Measurements from ENCODE around the gene EML1.
"Not testable (repeated sequence)": the region's sequence is repeated elsewhere in the genome, so short reads cannot be mapped to it uniquely, and the experiment has no call there.

The EML1 gene

DNA sequence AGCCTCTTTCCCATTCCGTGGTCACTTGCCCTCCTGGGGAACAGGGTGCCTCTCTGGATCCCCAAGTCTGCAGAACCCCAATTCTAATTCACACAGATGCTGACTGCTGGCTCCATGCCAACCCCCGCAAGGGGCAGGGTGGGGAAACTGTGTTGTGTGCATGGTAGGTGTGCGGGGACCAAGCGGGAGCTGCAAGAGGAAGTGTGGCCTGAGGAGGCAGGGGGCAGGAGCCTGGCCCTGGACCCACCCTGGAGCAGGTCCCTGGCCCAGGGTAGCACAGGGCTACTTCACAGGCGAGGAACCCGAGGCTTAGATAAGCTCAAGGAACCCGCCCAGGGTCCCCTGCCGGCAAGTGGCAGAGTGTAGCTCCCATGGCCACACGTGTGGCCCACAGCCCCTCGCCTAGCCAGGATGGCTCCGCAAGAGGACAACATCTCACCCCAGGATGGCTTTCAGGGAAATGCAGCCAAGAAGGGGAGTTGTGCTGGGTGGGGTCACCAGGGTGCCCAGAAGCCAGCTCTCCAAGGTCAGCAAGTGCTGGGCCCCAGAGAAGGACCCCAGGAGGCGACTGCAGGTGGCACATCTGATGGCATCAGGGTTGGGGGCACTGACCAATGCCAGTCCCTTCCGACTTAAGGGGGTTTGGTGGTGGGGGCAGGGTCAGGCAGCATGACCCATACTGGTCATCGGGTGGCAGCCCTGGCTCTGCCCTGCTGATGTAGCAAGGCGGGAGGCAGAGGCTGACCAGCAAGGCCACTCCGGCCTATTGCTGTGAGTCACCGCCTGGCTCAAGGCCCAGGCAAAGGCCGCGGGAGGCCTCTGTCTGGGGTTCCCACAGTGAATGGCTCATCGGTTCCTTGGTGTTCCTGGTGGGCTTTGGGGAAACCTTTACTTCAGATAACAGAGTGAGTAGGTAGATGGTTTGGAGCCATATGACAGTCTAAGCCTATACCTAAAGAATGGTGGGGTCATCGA lies 37.3 kb upstream of the EML1 start:
- peak; percentile 93 for DNase-seq (ENCODE audit: low spot score)

DNA sequence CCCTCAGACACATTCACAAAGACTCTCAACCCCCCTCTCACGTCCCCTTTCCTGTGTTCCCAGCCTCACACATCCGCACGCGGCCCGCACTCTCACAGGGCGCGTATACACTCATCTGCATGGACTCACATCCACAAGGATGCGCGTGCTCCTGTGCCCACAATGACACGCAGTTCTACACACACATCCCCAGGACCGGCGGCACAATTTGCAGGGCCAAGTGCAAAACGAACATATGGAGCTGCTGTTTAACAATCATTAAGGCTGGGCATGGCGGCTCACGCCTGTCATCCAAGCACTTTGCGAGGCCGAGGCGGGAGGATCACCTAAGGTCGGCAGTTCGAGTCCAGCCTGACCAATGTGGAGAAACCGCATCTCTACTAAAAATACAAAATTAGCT lies 36.4 kb upstream of the EML1 start:
- no peak for DNase-seq (ENCODE audit: low spot score)

DNA sequence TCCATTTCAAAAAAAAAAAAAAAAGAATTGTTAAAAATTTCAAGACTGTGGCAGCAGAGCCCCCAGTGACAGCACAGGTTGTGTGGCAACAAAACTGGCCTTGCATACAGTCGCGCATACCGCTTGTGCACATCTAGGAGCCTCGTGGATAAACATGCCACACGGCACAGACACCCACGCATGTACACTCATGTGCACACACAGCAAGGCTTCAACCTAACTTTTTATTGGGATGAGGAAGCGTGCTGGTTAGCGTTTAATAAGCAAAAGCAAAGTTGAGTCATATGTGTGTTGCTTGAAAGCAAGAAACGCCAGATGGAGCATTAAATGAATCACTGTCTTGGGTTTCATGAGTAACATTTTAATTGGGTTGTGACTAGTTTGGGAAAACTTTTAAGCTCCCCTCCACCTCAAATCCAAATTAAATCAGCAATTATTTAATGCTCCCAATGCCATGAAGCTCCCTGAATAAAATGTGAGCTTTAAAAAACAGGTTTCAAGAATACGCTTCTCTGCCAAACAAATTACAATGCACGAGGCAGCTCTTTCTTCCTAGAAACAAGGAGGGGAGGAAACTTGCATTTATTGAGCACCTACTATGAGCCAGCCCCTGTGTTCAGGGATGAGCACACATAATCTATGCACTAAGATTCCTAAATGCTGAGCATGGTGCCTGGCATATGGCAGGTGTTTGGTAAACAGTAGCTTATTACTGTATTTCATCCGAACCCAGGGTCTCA lies 35.7 kb upstream of the EML1 start:
- peak; percentile 85 for DNase-seq (ENCODE audit: low spot score)

DNA sequence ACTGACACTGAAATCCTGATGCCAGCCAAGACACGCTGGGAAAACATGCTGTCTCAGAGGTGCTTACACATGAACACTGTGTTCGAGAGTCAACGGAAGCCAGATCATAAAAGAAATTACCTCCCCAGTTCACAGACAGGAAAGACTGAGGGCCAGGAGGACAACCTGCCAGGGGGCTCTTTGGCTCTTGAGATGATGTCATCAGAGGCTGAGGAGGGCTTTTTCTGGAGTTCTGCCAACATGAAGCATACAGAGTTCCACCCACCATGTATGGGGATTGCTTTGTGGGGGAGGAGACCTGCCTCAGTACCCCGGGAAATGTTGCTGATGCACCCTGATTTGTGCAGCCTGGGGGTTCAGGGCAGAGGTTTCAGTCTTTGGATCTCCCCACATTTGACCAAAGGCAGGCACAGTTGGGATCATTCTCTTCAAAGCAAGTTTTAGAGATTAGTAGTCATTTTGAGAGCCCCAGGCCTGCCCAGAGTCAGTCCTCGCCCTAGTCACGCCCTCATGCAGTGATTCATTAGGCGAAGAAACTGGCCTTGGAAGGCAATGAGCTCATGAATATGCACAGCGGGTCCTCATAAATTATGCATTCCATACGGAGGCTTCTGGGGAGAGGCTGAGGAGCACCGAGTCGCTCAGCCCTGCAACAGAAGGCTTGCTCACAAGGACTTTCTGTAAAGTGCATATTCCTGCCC lies 34.9 kb upstream of the EML1 start:
- peak; percentile 76 for DNase-seq (ENCODE audit: low spot score)

DNA sequence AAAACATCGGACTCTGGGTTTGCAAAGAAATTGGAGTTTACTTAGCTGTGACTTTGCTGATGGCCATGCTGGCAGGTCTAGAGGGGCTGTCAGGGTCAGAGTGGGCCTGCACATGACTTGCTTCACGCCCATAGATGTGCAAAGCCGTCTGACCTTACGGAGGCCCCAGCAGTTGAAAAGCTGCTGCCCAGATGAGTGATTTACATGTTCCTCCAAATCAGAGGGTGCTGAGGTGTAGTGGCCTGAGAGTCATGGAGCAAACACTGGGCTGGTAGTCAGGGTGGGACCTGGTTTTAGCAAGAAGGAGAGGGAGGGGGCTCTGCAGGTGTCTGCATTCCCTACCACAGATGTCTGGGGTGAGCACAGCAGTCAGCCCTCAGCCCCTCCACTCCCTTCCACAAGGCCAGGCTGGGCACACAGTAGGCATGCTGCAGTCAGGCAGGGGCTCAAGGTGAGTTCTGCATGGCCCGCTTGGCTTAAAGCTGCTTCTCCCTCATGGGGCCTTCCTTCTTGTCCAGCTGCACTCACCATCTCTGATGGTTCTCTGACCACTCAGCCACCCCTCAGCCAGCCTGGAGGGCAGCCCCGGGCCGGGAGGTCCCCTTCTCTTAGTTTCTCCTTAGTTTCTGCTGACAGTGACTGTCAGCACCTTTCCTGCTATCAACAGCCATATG lies 34.2 kb upstream of the EML1 start:
- DNase-seq (ENCODE audit: low spot score): no peak

DNA sequence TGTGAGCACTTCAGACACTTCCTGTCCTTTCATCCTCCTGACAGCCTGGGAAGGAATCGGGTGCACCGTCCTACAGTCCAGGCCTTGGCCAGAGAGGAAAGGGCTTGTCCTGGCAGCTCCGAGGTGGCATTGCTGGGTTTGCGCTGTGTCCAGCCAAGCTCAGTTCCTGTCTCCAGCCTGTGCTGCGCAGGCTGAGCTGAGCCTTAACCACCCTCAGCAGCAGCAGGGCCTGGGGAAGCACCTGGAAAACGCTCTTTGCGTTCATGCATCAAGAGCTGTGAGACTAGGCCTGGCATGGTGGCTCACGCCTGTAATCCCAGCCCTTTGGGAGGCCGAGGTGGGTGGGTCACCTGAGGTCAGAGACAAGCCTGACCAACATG lies 33.7 kb upstream of the EML1 start:
- DNase-seq (ENCODE audit: low spot score): no peak

DNA sequence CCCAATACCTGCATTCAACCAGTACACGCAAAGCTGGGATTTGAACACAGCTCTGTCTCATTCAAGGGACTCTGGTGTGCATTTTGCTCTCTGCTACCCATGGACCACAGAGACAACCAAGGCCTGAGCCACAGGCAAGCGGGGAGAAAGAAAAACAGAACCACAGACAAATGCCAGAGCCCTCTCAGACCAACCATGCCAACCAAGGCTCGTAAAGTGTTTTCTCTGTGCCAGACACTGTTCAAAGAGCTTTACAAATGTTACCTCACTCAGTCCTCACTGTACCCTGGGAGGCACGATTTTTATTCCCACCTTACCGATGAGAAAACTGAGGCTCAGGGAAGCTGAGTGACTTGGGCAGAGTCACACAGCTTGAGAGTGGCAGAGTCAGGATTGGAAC lies 32.4 kb upstream of the EML1 start:
- DNase-seq (ENCODE audit: low spot score): no peak

DNA sequence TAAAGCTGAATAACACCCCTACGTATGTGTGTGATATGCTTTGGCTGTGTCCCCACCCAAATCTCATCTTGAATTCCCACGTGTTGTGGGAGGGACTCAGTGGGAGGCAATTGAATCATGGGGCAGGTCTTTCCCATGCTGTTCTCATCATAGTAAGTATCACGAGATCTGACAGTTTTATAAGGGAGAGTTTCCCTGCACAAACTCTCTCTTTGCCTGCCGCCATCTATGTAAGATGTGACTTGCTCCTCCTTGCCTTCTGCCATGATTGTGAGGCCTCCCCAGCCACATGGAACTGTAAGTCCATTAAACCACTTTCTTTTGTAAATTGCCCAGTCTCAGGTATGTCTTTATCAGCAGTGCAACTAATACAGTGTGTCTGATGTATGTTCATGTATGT lies 30.3 kb upstream of the EML1 start:
- not testable (repeated sequence) for DNase-seq (ENCODE audit: low spot score)

DNA sequence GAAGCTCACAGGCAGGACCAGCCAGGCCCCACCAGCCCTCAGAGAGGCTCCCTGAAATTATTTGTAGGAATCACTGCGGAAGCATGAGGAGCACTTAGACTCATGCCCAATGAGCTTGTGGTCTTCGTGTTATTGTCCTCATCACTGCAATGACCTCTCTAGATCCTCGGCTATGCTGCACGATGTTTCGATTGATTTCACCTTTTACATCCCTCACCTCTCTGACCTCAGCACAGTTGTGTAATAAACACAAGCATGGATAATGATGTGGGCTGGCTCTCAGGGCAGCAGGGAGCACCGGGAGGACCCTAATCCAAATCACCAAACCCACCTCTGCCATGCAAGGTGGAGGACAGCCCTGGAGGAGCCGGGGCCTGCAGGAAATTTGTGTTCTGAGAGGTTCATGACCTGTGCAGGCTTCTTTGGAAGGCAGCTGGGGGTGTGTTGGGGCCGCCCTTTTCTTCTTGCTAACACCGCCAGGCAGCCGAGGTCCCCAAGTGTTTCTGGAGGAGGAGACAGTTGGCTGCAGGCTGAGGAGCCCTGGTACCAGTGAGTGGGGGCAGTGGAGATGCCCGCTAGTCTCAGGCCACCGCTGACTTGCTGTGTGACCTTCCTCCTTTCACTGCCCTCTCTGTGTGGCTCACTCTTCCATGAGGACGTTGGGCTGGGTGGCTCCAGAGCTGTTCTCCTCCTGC lies 29.5 kb upstream of the EML1 start:
- no peak for DNase-seq (ENCODE audit: low spot score)

DNA sequence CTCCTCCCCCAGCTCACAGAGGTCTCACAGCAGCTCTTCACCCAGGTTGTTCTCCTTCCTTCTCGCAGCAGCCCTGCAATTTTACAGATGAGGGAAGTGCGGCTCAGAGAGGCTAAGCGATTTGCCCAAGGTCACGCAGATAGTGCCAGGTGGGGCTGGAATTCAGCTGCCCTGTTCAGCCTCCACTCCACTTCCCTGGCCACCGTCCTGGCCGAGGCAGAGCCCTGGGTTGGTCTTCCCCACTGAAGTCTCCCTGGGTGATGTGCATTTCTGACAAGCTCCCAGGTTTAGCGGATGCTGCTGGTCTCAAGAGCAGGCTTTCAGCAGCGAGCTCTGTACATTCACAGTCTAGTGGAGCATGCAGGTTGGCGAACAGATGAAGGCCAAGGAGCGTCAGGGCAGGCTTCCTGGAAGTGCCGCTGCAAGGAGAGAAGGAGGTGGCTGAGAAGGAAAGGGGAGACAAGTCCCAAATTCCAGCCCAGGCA lies 28.9 kb upstream of the EML1 start:
- no peak for DNase-seq (ENCODE audit: low spot score)

DNA sequence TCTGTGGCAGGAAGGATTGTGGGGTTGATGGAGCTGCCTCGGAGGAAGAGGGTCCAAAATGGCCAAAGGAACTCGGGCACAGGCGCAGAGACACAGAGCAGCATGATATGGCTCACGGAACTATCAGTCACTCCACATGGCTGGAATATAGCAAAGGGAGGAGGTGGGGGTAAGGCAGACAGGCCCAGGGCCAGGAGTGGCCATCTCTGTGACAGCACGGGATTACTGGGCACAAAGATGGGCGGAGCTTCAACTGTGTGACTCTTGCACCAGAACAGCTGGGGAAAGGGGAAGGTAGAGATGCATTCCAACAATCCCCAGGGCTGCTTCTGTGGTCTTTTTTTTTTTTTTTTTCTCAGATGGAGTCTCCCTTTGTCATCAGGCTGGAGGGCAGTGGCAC lies 24.8 kb upstream of the EML1 start:
- DNase-seq (ENCODE audit: low spot score): peak; percentile 59

DNA sequence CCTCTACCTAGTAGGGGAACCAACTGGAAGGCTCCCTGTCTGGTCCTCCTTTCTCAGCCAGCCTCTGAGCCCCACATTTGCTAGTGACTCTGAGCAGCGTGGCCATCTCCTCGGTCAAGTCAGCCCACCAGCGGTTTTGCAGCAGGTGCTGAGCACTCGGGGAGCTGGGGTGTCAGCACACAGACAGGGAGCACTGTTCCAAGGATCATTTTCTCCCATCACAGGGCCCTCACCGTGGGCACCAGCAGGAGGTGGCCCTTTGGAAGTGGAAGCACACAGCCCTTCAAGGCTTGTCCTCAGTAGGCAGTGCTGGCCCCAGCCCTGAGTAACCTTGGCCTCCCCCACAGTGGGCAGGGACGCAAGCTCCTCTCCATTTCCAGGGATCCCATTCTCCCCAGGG lies 24.1 kb upstream of the EML1 start:
- DNase-seq (ENCODE audit: low spot score): no peak

DNA sequence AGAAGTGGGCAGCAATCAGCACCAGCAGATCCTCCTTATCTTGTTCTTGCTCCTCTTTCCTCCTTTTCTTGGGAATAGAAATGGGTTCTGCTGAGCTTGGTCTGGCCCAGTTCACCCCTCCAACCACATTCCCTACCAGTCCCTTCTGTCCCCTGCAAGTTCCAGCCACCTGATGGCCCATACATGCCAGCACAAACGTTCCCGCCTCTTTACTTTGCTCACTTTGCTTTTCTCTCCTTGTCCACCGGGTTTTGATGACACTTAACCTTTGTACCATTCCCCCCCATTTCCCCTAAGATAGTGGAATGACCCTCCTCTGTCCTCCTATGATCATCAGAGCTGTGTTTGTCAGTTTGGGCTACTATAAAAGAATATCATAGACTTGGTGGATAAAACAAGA lies 23.4 kb upstream of the EML1 start:
- DNase-seq (ENCODE audit: low spot score): no peak

DNA sequence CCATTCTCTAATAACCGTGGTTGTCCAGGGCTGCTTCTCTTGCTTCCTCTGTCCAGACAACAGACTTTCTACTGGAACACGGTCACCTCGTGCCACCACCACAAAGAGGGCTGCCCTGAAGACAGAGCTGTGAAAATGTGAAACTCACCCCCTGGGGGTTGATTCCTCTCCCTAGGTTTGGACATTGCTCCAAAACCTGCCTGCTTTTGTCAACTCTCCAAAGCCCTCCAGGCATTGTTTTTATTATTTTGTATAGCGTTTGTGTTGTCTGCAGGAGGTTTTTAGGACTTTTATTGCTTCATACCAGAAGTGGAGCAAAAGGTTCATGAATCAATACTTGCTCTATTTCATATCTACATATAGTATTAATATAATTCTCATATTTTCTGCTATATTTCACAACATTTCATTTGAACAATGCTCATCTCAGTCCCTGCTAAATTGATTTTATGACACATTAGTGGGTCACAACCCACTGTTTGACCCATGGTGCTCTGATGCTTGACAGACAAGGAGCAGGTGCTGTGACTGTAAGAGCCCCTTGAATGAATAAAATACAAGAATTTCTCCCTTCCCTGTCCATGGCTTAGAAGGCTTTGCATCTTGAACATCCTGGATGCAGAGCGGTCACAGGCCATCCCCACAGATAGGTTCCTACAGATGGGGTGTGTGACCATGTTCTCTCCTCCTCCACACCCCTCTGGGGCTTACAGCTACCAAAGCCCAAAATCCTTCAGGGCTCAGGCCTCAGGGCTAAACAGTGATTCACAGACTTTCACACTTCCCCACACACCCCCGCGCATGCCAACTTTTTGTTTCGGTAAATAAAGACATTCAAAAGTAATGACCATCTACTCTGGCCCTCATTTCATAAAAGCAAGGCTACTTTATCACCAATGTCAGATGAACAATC lies 20.6 kb upstream of the EML1 start:
- DNase-seq (ENCODE audit: low spot score): no peak

DNA sequence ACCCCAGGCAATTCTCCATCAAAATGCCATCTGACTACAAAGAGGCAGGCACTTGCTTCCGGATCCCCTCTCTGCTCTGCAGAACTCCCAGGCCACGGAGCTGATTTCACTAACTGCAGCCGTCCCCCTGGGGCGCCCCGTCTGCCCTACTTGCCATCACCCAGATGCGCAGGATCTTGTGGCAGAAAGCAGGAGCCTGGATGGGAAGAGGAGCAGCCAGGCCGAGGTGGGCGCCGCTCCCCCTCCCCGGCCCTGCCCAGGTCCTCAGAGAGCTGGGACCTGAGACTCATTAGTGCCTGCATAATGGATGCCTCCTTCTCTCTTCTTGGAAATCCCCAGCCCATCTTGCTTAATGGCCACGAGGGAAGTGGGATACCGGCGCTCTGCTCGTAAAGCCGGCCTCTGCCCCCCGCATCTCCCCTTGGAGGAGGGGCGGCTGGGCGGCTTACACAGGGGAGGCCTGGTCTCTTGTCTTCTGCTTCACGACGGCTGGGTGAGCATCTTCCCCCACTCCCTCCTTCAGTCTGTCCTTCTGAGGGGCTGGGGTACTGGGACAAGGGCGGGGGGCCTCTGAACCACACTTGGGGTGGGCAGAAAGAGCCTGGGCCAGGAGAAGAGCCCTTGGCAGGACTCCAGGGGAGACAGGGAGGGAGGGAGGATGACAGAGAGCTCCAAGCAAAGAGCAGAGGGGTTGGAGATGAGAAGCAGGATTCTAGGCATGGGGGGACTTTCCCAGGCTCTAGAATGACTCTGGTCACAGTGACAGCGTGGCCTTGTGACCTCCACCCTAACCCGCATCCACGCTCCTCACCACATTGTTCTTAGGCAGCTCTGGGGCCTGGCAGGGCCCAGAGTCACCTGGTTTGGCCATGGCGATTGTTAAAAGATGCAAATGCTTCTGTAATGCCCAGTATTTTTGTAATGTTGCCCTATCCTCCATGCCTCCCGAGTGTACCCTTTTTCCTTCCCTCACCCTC lies 19.4 kb upstream of the EML1 start:
- DNase-seq (ENCODE audit: low spot score): no peak

DNA sequence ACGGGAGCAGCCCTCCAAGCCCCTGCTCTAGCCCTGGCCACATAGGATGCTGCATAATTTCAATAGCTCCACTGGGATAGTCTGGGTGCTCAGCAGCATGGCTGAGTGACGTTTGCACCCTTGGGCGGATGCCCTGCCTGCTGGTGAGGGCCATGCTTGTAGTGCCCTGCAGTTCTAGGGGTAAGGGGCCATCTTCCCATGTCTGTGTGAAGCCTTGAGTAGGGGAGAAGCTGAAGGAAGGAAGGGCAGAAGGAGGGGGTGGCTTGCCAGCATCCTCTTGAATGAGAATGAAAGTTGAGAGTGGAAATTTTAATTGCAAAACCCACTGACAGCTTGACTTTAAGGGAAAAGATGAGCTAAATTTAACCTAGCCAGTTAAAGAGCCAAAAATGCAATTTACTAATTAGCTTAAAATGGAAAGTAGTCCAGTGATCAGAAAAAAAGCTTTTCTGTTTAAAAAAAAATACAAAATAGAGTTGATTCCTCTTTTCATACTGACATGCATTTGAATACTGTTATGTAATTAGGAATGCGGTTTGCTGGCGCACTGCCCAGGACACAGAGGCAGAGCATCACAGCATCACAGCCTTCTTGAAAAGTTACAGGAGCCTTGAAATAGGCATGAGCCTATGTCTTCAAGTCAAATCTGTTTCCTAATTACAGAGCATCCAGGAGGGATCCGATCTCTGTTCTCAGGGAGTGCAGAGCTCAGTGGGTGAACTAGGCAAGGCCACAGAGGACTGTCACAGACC lies 18.5 kb upstream of the EML1 start:
- DNase-seq (ENCODE audit: low spot score): no peak

DNA sequence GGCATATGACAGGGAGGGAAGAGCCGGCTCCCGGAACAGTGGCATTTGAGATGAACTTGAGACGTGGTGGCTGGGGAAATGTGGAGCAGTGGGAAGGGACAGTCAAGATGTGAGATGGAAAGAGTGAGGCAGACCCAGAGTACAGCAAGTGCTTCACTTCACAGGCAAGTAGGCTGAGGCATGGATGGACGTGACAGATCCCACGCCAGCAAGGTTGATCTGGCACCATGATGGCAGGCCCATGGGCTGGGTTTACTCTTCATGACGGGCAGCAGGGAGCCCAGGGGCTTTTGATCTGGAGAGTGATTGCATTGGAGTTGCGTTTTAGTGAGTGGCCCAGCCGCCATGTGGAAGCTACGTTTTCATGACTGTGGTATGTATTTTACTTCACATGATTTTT lies 17.9 kb upstream of the EML1 start:
- no peak for DNase-seq (ENCODE audit: low spot score)

DNA sequence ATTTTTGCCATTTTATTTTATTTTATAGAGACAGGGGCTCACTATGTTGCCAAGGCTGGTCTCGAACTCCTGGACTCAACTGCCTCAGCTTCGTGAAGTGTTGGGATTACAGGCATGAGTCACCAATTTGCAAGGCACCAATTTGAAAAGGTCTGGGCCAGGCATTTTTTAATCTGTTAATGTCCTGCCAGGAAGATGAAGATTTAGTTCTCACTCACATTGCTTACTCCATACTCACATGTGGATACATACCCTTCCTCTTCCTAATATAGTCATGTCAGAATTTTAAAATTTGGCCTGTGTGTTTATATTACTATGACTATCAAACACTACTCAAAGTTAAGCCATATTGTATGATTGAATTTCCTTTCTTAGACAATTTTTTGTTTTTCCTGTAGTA lies 15.3 kb upstream of the EML1 start:
- DNase-seq (ENCODE audit: low spot score): no peak
